ENCODE data around the gene SGSM2. TPM values are rescaled to one million over a fixed set of nuclear protein-coding genes. Genes with fewer than 3 reads are reported as not detected.

Gene SGSM2
- total RNA-seq, 1 donor from 2014 or later = 127 TPM

GRCh38 chr17:2423271-2423670, 86.0 kb downstream of the SGSM2 start:
- no peak overlapping the region for H3K4me3 Mint-ChIP-seq (ENCODE audit: low read depth)

GRCh38 chr17:2427215-2427614, 89.9 kb downstream of the SGSM2 start:
- Mint-ChIP-seq H3K4me3 (ENCODE audit: low read depth) (no peak overlapping the region), H3K9me3 (ENCODE audit: low read depth) (no peaks in the 10 kb centered on the region), H3K27me3 (no peaks in the 10 kb centered on the region), H3K4me1 (ENCODE audit: low read depth) (no peaks in the 10 kb centered on the region), H3K36me3 (ENCODE audit: insufficient read depth) (peaks cover 12% of the 10 kb centered on the region), H3K27ac (no peak overlapping the region)
- no peak for DNase-seq (ENCODE audit: low spot score, unreplicated experiment)
- TF ChIP-seq CTCF (IDR thresholded peaks at IDR 0.05; ENCODE audit: unreplicated experiment) = no peak

More at GRCh38 chr17:2423271-2423670, 86.0 kb downstream of the SGSM2 start:
- Mint-ChIP-seq H3K27me3 (no peaks in the 10 kb centered on the region), H3K27ac (no peak overlapping the region), H3K9me3 (ENCODE audit: low read depth) (no peaks in the 10 kb centered on the region), H3K36me3 (ENCODE audit: insufficient read depth) (peaks cover 15% of the 10 kb centered on the region), H3K4me1 (ENCODE audit: low read depth) (no peaks in the 10 kb centered on the region)
- TF ChIP-seq CTCF (IDR thresholded peaks at IDR 0.05; ENCODE audit: unreplicated experiment) = no peak
- no peak for DNase-seq (ENCODE audit: low spot score, unreplicated experiment)

- H3K4me3 Mint-ChIP-seq (ENCODE audit: low read depth) = no peak overlapping the region
- no peaks in the 10 kb centered on the region for H3K4me1 Mint-ChIP-seq (ENCODE audit: low read depth)
- no peaks in the 10 kb centered on the region for H3K9me3 Mint-ChIP-seq (ENCODE audit: low read depth)
- H3K36me3 Mint-ChIP-seq (ENCODE audit: insufficient read depth) = peaks cover 16% of the 10 kb centered on the region
- no peak for DNase-seq (ENCODE audit: low spot score, unreplicated experiment)
- no peak overlapping the region for H3K27ac Mint-ChIP-seq
- no peak for TF ChIP-seq CTCF (IDR thresholded peaks at IDR 0.05; ENCODE audit: unreplicated experiment)
- H3K27me3 Mint-ChIP-seq = no peaks in the 10 kb centered on the region
Observed at GRCh38 chr17:2427910-2428309, 90.6 kb downstream of the SGSM2 start.

Other genes starting within 250 kb of the SGSM2 start
- gene SMG6, start 33.7 kb upstream of the SGSM2 start, total RNA-seq = 44.5 and 47.7 TPM in 2 replicates
- gene SRR, start 33.6 kb upstream of the SGSM2 start, total RNA-seq = 15.2 and 16.5 TPM in 2 replicates
- 33.5 and 36.2 TPM in 2 replicates for gene TSR1, start 1.0 kb upstream of the SGSM2 start, total RNA-seq
- gene MNT, start 63.6 kb downstream of the SGSM2 start, total RNA-seq = 32.1 and 35.5 TPM in 2 replicates
- gene METTL16, start 174.4 kb downstream of the SGSM2 start, total RNA-seq = 43.8 and 44.4 TPM in 2 replicates